Activated CD8-positive, alpha-beta memory T cell treated with anti-CD3 and anti-CD28 coated beads, Interleukin-2, amount 10 ng/mL, durations not matched to agents 7 days and 5 days (primary cell): ENCODE data around the gene RSRC1. TPM values are rescaled to one million over a fixed set of nuclear protein-coding genes. Genes with fewer than 3 reads are reported as not detected.
"Not testable (repeated sequence)": the region's sequence is repeated elsewhere in the genome, so short reads cannot be mapped to it uniquely, and the experiment has no call there.

Experiments
- ATAC-seq: fragments of 150-1000 bp; cut with Tn5 transposase; one replicate; pipeline ENCODE4 v1.10.0; 2021; ENCODE audit warnings: moderate library complexity
- CTCF ChIA-PET: fragments of 350-600 bp; sonication (Branson Sonifier 250); formaldehyde crosslinking; loops from one replicate; lab custom pipeline; 2021; ENCODE audit warnings: antibody characterized with exemption; lab: Charles Lee
- DNase-seq: peaks from one replicate; pipeline ENCODE4 v3.0.0-alpha.2; 2020
- H3K27ac Mint-ChIP-seq: one replicate; pipeline ENCODE4 v1.8.0; 2021; ENCODE audit warnings: mild to moderate bottlenecking, mixed read lengths
- H3K27me3 Mint-ChIP-seq: one replicate; pipeline ENCODE4 v1.8.0; 2021; ENCODE audit warnings: mixed read lengths
- H3K36me3 Mint-ChIP-seq: one replicate; pipeline ENCODE4 v1.8.0; 2021; ENCODE audit warnings: mild to moderate bottlenecking, mixed read lengths
- H3K4me1 Mint-ChIP-seq: one replicate; pipeline ENCODE4 v1.8.0; 2021; ENCODE audit warnings: mixed read lengths
- H3K4me3 Mint-ChIP-seq: one replicate; pipeline ENCODE4 v1.8.0; 2021; ENCODE audit warnings: mild to moderate bottlenecking, moderate library complexity, mixed read lengths
- H3K9me3 Mint-ChIP-seq: one replicate; pipeline ENCODE4 v1.8.0; 2022; ENCODE audit warnings: low read depth, mixed read lengths
- total RNA-seq, 2 experiments: library from RNA; stranded (reverse); gene quantifications; one replicate each; pipeline ENCODE4 v1.2.3, GENCODE V29; 2021

Gene RSRC1
- total RNA-seq, 2 experiments from 2014 or later: 45.1 to 45.4 TPM

- no peak for ATAC-seq
- no peak overlapping the region for H3K27ac Mint-ChIP-seq
- no peaks in the 10 kb centered on the region for H3K4me1 Mint-ChIP-seq
- CTCF ChIA-PET: no interaction called here
- DNase-seq: no peak
- H3K4me3 Mint-ChIP-seq: no peak overlapping the region
- no peaks in the 10 kb centered on the region for H3K9me3 Mint-ChIP-seq
- H3K27me3 Mint-ChIP-seq: no peaks in the 10 kb centered on the region
- H3K36me3 Mint-ChIP-seq: no peaks in the 10 kb centered on the region
Observed at GRCh38 chr3:158470944-158471638, 361.2 kb downstream of the RSRC1 start.

GRCh38 chr3:158471639-158472294 lies 361.9 kb downstream of the RSRC1 start:
- H3K9me3 Mint-ChIP-seq: no peaks in the 10 kb centered on the region
- no peak for ATAC-seq
- no peaks in the 10 kb centered on the region for H3K4me1 Mint-ChIP-seq
- H3K27me3 Mint-ChIP-seq: no peaks in the 10 kb centered on the region
- DNase-seq: no peak
- no peak overlapping the region for H3K27ac Mint-ChIP-seq
- no peak overlapping the region for H3K4me3 Mint-ChIP-seq
- CTCF ChIA-PET: no interaction called here
- no peaks in the 10 kb centered on the region for H3K36me3 Mint-ChIP-seq

- Mint-ChIP-seq H3K27me3 (no peaks in the 10 kb centered on the region), H3K4me3 (no peak overlapping the region), H3K9me3 (no peaks in the 10 kb centered on the region), H3K4me1 (no peaks in the 10 kb centered on the region), H3K27ac (no peak overlapping the region), H3K36me3 (no peaks in the 10 kb centered on the region)
- CTCF ChIA-PET: no interaction called here
- DNase-seq (no peak), ATAC-seq (no peak)
Observed at GRCh38 chr3:158479051-158479450, 369.2 kb downstream of the RSRC1 start.

GRCh38 chr3:158483701-158484235 lies 373.9 kb downstream of the RSRC1 start:
- Mint-ChIP-seq H3K9me3 (no peaks in the 10 kb centered on the region), H3K27ac (no peak overlapping the region), H3K4me1 (no peaks in the 10 kb centered on the region), H3K36me3 (no peaks in the 10 kb centered on the region), H3K4me3 (no peak overlapping the region), H3K27me3 (no peaks in the 10 kb centered on the region)
- ATAC-seq (no peak), DNase-seq (no peak)
- CTCF ChIA-PET: no interaction called here

- H3K36me3 Mint-ChIP-seq: peaks cover 4% of the 10 kb centered on the region
- ATAC-seq (no peak), DNase-seq (no peak)
- CTCF ChIA-PET: no interaction called here
- no peak overlapping the region for H3K27ac Mint-ChIP-seq
- no peaks in the 10 kb centered on the region for H3K9me3 Mint-ChIP-seq
- H3K4me1 Mint-ChIP-seq: no peaks in the 10 kb centered on the region
- no peak overlapping the region for H3K4me3 Mint-ChIP-seq
- H3K27me3 Mint-ChIP-seq: no peaks in the 10 kb centered on the region
Observed at GRCh38 chr3:158486200-158486599, 376.3 kb downstream of the RSRC1 start.

GRCh38 chr3:158488670-158489069 lies 378.8 kb downstream of the RSRC1 start:
- DNase-seq (no peak), ATAC-seq (no peak)
- Mint-ChIP-seq H3K27ac (no peak overlapping the region), H3K36me3 (peaks cover 4% of the 10 kb centered on the region), H3K9me3 (no peaks in the 10 kb centered on the region), H3K27me3 (no peaks in the 10 kb centered on the region), H3K4me1 (no peaks in the 10 kb centered on the region), H3K4me3 (no peak overlapping the region)
- CTCF ChIA-PET: no interaction called here

GRCh38 chr3:158489181-158489580 lies 379.3 kb downstream of the RSRC1 start:
- H3K27me3 Mint-ChIP-seq: no peaks in the 10 kb centered on the region
- H3K36me3 Mint-ChIP-seq: peaks cover 4% of the 10 kb centered on the region
- CTCF ChIA-PET: no interaction called here
- no peaks in the 10 kb centered on the region for H3K4me1 Mint-ChIP-seq
- no peaks in the 10 kb centered on the region for H3K9me3 Mint-ChIP-seq
- H3K27ac Mint-ChIP-seq: no peak overlapping the region
- DNase-seq (no peak), ATAC-seq (no peak)
- H3K4me3 Mint-ChIP-seq: no peak overlapping the region

GRCh38 chr3:158491968-158492367 lies 382.1 kb downstream of the RSRC1 start:
- Mint-ChIP-seq H3K4me3 (no peak overlapping the region), H3K36me3 (peaks cover 4% of the 10 kb centered on the region), H3K4me1 (no peaks in the 10 kb centered on the region), H3K27ac (no peak overlapping the region), H3K9me3 (no peaks in the 10 kb centered on the region), H3K27me3 (no peaks in the 10 kb centered on the region)
- no peak for DNase-seq
- CTCF ChIA-PET: no interaction called here
- no peak for ATAC-seq

GRCh38 chr3:158492685-158493084 lies 382.8 kb downstream of the RSRC1 start:
- H3K4me1 Mint-ChIP-seq: no peaks in the 10 kb centered on the region
- H3K27me3 Mint-ChIP-seq: no peaks in the 10 kb centered on the region
- ATAC-seq (no peak), DNase-seq (no peak)
- no peak overlapping the region for H3K4me3 Mint-ChIP-seq
- CTCF ChIA-PET: no interaction called here
- peaks cover 5% of the 10 kb centered on the region for H3K36me3 Mint-ChIP-seq
- H3K9me3 Mint-ChIP-seq: peaks cover 2% of the 10 kb centered on the region
- H3K27ac Mint-ChIP-seq: no peak overlapping the region

- Mint-ChIP-seq H3K27ac (no peak overlapping the region), H3K27me3 (no peaks in the 10 kb centered on the region), H3K36me3 (peaks cover 16% of the 10 kb centered on the region), H3K4me3 (no peak overlapping the region), H3K9me3 (peaks cover 14% of the 10 kb centered on the region), H3K4me1 (no peaks in the 10 kb centered on the region)
- ATAC-seq (no peak), DNase-seq (no peak)
- CTCF ChIA-PET: no interaction called here
Observed at GRCh38 chr3:158493931-158494330, 384.0 kb downstream of the RSRC1 start.

GRCh38 chr3:158494673-158495072 lies 384.8 kb downstream of the RSRC1 start:
- CTCF ChIA-PET: no interaction called here
- Mint-ChIP-seq H3K27me3 (no peaks in the 10 kb centered on the region), H3K4me3 (no peak overlapping the region), H3K27ac (no peak overlapping the region), H3K36me3 (peaks cover 16% of the 10 kb centered on the region), H3K4me1 (no peaks in the 10 kb centered on the region), H3K9me3 (peaks cover 14% of the 10 kb centered on the region)
- ATAC-seq (no peak), DNase-seq (no peak)

- H3K4me3 Mint-ChIP-seq, DNase-seq, H3K4me1 Mint-ChIP-seq, ATAC-seq, CTCF ChIA-PET, H3K27ac Mint-ChIP-seq, H3K27me3 Mint-ChIP-seq: not testable (repeated sequence)
- H3K9me3 Mint-ChIP-seq: peaks cover 14% of the 10 kb centered on the region
- H3K36me3 Mint-ChIP-seq: peaks cover 21% of the 10 kb centered on the region
Observed at GRCh38 chr3:158495398-158495902, 385.6 kb downstream of the RSRC1 start.

GRCh38 chr3:158505117-158505516 lies 395.2 kb downstream of the RSRC1 start:
- no peaks in the 10 kb centered on the region for H3K27me3 Mint-ChIP-seq
- H3K4me3 Mint-ChIP-seq: no peak overlapping the region
- ATAC-seq: no peak
- H3K9me3 Mint-ChIP-seq: peaks cover 6% of the 10 kb centered on the region
- no peak for DNase-seq
- no peaks in the 10 kb centered on the region for H3K4me1 Mint-ChIP-seq
- H3K36me3 Mint-ChIP-seq: peaks cover 3% of the 10 kb centered on the region
- no peak overlapping the region for H3K27ac Mint-ChIP-seq
- CTCF ChIA-PET: no interaction called here

- Mint-ChIP-seq H3K27me3 (no peaks in the 10 kb centered on the region), H3K36me3 (no peaks in the 10 kb centered on the region), H3K9me3 (peaks cover 3% of the 10 kb centered on the region), H3K27ac (no peak overlapping the region), H3K4me3 (no peak overlapping the region), H3K4me1 (no peaks in the 10 kb centered on the region)
- CTCF ChIA-PET: no interaction called here
- ATAC-seq (no peak), DNase-seq (no peak)
Observed at GRCh38 chr3:158506456-158506855, 396.6 kb downstream of the RSRC1 start.
